Stimulated activated CD8-positive, alpha-beta memory T cell treated with anti-CD3 and anti-CD28 coated beads, Interleukin-2, amount 100 ng/mL, for 1 hour (primary cell): ENCODE data around the gene ASPRV1.

Experiments used
- DNase-seq, 2 donors: peaks; one replicate each; pipeline ENCODE4 v3.0.0-alpha.2; 2020; ENCODE audit warnings: low read depth in 2 of 2

ASPRV1 gene

GRCh38 chr2:69988086-69988635 is 26.7 kb upstream of the ASPRV1 start:
- DNase-seq = no peak

- no peak for DNase-seq
These were observed 25.3 kb upstream of the ASPRV1 start for GRCh38 chr2:69986691-69987090.

- no peak for DNase-seq
These were observed 24.3 kb upstream of the ASPRV1 start for GRCh38 chr2:69985688-69986087.

- no peak for DNase-seq
These were observed 23.8 kb upstream of the ASPRV1 start for GRCh38 chr2:69985216-69985615.

GRCh38 chr2:69983392-69983966 is 22.0 kb upstream of the ASPRV1 start:
- DNase-seq = no peak

- DNase-seq = no peak
These were observed 18.7 kb upstream of the ASPRV1 start for GRCh38 chr2:69979902-69980807.

- no peak for DNase-seq
These were observed 16.6 kb upstream of the ASPRV1 start for GRCh38 chr2:69977906-69978482.

- DNase-seq = no peak
These were observed 15.8 kb upstream of the ASPRV1 start for GRCh38 chr2:69977186-69977585.

- DNase-seq = no peak
These were observed 14.5 kb upstream of the ASPRV1 start for GRCh38 chr2:69975853-69976462.

GRCh38 chr2:69975136-69975852 is 13.9 kb upstream of the ASPRV1 start:
- no peak for DNase-seq

GRCh38 chr2:69973335-69973735 is 11.9 kb upstream of the ASPRV1 start:
- no peak for DNase-seq

GRCh38 chr2:69972822-69973221 is 11.4 kb upstream of the ASPRV1 start:
- DNase-seq = no peak

GRCh38 chr2:69969991-69970390 is 8.6 kb upstream of the ASPRV1 start:
- no peak for DNase-seq

GRCh38 chr2:69969126-69969983 is 7.9 kb upstream of the ASPRV1 start:
- no peak for DNase-seq

- DNase-seq = no peak
These were observed 7.2 kb upstream of the ASPRV1 start for GRCh38 chr2:69968609-69969008.

GRCh38 chr2:69966496-69966895 is 5.1 kb upstream of the ASPRV1 start:
- no peak for DNase-seq

GRCh38 chr2:69965756-69966445 is 4.5 kb upstream of the ASPRV1 start:
- no peak for DNase-seq

GRCh38 chr2:69964353-69964841 is 3.0 kb upstream of the ASPRV1 start:
- no peak for DNase-seq

- no peak for DNase-seq
These were observed 1.7 kb upstream of the ASPRV1 start for GRCh38 chr2:69962986-69963730.
